GM15510 (cell line): Measurements from ENCODE around the gene ACSF2.
A peak's percentile ranks its signal among the peaks of the same experiment; 100 is the strongest.

Source experiments
- POLR2A ChIP-seq: IDR thresholded peaks from 3 replicates; pipeline ENCODE4 v1.6.1; 2011; ENCODE audit warnings: borderline replicate concordance; ENCODE audit not compliant: insufficient read length; ENCODE audit errors: extremely low read depth

Gene ACSF2

DNA sequence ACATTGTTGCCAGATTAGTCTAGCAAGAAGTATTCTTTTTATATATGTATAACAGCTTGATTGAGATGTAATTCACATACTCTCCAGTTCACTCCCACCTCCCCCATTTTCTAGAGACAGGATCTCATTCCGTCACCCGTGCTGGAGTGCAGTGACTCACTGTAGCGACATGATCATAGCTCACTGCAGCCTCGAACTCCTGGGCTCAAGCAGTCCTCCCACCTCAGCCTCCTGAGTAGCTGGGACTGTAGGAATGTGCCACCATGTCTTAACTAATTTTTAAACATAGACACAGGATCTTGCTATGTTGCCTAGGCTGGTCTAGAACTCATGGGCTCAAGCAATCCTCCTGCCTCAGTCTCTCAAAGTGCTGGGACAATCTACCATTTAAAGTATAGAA is 49.3 kb downstream of the ACSF2 start:
- no peak for TF ChIP-seq POLR2A

DNA sequence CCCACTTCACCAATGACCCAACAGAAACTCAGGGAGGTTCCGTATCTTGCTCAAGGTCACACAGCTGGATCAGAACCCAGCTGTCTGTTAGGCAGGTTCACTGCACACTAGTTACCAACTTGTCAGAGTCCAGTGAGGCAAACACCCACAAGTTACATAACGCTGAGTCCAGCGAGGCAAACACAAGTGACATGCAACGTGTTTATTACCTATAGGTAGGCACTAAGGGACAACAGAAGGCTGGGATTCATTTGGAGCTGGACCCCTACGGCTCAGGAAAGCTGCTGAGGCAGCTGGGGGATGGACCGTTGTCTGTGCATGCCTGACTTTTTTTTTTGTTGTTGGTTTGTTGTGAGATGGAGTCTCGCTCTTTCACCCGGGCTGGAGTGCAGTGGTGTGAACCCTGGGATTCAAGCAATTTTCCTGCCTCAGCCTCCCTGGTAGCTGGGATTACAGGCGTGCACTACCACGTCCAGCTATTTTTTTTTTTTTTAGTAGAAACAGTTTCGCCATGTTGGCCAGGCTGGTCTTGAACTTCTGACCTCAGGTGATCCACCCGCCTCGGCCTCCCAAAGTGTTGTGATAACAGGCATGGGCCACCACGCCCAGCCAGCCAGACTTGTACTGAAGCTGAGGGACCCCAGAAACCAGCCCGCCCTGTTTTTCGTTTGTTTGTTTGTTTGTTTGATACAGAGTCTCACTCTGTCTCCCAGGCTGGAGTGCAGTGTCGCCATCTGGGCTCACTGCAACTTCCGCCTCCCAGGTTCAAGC is 50.7 kb downstream of the ACSF2 start:
- TF ChIP-seq POLR2A = no peak

DNA sequence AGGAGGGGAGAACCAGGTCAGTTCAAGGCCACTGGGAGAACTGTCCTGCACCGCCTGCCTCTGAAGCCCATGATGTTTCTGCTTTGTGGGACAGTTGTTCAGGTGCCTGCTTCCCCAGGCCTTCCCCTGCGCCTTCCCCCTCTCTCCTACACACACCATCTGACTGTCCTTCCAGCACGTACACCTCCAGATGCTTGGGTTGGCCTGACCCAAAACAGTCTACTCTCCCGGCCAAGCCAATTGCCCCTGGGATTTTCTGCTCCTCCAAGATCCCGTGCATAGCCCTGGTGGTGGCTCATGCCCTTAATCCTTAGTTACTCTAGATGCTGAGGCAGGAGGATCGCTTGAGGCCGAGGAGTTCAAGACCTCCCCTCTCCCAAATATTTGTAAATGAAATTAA is 52.0 kb downstream of the ACSF2 start:
- no peak for TF ChIP-seq POLR2A

DNA sequence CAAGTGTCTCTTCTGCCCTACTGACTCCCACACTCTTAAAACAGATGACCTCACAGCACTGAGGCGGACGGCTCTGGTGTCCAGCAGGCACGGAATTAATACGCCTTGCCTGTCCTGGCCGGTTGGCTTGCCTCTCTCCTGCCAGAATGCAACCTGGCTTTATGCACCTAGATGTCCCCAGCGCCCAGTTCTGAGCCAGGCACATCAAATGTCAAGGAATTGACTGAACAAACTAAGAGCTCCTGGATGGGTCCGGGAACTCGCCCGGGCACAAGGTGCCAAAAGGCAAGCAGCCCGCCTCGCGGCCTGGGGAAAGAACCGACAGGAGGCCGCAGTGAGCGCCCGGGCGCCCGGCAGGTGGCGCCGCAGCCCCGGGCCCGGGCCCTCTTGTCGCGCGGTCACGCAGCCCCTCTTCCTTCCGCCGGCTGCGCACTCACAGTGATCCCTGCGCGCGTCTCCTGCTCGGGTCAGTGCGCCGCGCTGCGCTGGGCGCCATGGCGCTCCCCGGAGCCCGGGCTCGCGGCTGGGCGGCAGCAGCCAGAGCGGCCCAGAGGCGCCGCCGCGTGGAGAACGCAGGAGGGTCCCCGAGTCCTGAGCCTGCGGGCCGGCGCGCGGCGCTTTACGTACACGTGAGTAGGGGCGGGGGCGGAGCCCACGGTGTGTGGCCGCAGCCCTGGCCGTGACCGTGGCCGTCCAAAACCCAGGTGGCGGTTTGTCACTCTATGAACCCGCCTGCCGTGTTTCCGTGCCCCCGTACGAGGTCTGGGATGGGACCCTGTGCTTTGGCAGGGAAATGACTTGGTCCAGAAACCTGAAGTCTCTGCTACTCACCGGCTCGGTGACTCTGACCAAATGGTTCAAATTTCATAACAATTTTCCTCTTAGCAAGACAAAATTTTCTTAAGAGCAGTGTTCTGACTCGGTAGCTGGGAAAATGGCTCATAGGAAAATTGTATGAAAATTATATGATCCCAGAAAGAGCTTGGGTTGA is 52.7 kb downstream of the ACSF2 start, which contains the start of gene RSAD1:
Gene RSAD1 (plus strand): TSS at position 470 of the 991 bp plus-strand sequence. CDS start 25 bp downstream, at position 495.
- peak; percentile 94 for TF ChIP-seq POLR2A

DNA sequence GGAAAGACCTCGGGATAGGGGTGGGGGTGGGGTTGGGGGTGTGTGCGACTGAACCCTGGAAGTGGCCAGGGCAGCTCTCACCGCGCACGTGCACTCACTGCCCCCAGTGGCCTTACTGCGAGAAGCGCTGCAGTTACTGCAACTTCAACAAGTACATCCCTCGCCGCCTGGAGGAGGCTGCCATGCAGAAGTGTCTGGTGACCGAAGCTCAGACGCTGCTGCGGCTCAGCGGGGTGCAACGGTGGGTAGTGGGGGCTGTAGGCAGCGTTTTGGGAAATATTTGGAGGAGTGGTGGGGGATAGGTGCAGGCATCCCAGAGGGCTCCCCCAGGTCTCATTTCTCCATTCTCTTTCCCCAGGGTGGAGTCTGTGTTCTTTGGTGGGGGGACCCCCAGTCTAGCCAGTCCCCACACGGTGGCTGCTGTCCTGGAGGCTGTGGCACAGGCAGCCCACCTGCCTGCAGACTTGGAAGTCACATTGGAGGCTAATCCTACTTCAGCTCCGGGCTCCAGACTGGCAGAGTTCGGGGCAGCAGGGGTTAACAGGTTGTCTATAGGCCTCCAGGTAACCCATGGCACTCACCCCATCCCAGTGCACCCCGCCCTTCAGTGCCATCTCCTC is 53.6 kb downstream of the ACSF2 start:
- no peak for TF ChIP-seq POLR2A

DNA sequence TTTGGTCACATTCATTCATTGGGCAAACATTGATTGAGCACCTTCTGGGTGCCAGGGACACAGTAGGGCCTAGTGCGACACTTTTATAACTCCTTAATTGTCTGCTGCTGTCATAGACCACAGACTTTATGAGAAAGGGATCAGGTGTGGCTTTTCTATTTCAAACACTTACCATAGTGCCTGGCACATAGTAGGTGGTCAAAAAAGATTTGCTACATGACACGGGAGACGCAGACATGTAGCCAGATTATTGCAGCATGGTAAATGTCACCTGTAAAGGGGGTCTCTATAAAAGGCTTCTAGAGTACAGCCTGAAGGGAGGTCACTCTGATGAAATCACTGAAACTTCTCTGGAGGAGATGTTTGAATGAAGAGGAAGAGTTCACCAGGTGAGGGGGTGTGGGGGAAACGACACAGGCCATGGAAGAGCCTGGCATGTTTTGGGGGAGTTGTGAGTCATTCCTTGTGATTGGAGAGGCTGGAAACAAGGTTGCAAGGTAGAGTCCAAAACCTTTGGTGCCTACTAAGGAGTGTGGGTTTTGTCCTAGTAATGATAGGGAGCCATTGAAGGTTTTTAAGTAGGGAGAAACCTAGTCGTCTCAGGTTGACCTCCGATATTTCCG is 54.2 kb downstream of the ACSF2 start:
- TF ChIP-seq POLR2A = no peak

DNA sequence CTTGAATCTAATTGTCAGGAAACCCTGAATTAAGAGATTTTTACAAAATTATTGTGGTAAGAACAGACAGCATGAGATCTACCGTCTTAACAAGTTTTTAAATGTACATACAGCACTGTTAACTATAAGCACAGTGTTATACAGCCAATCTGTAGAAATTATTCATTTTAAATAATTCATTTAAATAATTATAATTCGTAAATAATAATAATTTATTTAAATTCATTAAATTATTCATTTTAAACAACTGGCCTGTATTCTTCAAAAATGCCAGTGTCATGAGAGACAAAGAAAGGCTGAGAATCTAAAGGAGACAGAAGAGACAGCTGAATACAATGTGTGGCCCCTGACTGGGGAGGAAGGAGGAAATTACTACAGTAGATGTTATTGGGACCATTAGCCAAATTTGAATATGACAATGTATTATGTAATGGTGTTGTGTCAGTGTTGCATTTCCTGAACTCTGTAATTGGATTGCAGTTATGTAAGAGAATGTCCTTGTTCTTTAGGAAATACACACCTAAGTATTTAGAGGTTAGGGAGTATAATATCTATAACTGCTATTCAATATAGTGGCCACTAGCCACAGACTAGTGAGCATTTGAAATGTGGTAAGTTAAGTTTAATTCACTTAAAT is 55.0 kb downstream of the ACSF2 start:
- no peak for TF ChIP-seq POLR2A

DNA sequence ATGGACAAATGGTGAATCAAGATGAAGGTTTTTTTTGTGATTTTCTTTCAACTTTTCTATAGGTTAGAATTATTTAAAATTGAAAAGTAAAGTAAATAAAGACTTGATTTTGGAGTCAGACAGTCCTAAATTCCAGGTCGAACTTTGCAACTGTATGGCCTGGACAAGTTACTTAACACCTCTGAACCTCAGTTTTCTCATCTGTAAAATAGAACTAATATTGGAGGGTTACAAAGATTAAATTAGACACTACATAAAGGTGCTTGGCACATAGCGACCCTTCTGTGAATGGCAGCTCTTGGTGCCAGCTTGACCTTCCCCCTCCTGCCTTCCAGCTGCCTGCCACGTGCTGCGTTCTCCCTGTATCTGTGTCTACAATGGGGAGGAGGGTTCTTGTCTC is 55.6 kb downstream of the ACSF2 start:
- no peak for TF ChIP-seq POLR2A

DNA sequence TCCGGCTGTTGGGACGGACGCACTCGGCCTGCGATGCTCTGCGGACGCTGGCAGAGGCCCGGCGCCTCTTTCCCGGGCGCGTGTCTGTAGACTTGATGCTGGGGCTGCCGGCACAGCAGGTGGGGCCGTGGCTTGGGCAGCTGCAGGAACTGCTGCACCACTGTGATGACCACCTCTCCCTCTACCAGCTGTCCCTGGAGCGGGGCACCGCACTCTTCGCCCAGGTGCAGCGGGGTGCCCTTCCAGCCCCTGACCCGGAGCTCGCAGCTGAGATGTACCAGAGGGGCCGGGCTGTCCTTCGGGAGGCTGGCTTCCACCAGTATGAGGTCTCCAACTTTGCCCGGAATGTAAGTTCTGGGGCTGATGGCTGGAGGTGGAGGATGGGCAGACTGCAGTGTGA is 56.1 kb downstream of the ACSF2 start:
- no peak for TF ChIP-seq POLR2A

DNA sequence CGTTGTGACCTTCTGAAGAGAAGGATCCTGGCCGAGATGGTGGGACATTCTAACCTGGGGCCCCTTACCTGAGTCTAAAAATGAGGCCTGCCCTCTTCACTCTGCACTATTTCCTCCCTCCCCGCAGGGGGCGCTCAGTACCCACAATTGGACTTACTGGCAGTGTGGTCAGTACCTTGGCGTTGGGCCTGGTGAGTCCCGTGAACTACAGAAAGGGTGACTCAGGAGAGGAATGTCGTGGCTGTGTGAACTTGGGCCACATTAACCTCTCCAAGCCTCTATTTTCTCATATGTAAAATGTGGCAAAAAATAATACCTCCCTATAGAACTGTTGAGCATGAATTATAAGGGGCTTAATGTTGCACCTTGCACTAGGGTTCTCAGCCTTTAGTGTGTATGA is 56.5 kb downstream of the ACSF2 start:
- TF ChIP-seq POLR2A = no peak

DNA sequence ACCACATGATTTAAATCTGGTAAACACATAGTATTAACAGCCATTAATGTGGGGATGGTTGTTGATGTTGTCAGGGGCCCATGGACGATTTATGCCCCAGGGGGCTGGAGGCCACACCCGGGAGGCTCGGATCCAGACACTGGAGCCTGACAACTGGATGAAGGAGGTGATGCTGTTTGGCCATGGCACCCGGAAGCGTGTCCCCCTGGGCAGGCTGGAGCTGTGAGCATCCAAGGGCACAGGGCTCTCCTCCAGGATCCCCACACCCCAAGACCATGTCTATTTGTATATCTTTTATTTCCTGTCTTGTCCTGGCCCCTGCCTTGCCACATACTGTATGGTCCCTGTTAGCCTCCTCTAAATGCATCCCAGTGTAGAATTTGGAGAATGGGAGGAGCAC is 57.2 kb downstream of the ACSF2 start:
- no peak for TF ChIP-seq POLR2A

DNA sequence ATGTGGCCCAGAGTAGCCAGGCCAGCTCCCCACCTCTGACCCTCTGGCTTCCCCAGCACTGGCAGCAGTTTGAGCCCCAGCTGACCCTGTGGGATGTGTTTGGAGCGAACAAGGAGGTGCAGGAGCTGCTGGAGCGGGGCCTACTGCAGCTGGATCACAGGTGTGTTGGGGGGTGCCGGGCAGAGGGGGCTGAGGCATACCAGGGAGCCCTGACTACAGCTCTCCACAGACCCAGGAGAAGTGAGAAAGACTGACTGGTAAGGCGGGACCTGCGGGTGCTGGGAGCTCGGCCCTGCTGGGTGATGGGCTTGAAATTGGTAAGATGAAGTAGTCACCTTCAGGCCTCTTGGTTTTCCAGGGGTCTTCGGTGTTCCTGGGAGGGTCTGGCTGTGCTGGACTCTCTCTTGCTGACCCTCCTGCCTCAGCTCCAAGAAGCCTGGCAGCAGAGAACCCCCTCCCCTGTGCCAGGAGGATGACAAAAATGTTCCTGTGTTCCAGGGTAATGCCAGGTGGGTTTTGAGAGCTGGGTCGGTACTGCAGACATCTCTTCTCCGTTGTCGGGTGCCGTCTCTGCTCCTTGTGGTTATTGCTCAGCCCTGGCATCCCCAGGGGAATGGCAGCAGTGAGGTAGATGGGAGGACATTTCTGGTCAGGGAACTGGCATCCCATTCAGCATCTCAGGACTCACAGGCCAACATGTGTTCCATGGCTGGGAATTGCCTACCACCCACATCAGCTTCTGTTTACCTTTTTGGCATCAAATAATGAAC is 58.6 kb downstream of the ACSF2 start:
- no peak for TF ChIP-seq POLR2A
